Measurements from ENCODE around the gene TNRC18.

Gene TNRC18

GRCh38 chr7:5452470-5452899, 28.9 kb upstream of the TNRC18 start:
- no peak for DNase-seq (ENCODE audit: low spot score)
- TF ChIP-seq CTCF (IDR thresholded peaks at IDR 0.05; ENCODE audit: extremely low read depth, insufficient read depth, missing control alignments) = no peak
- in situ Hi-C loops (cut with MboI; ENCODE audit: low pct_unique_long_range_greater_than_20kb, low sequenced_read_pairs, unreplicated experiment) = no loop called here

- no peak for TF ChIP-seq CTCF (IDR thresholded peaks at IDR 0.05; ENCODE audit: extremely low read depth, insufficient read depth, missing control alignments)
- in situ Hi-C loops (cut with MboI; ENCODE audit: low pct_unique_long_range_greater_than_20kb, low sequenced_read_pairs, unreplicated experiment) = no loop called here
These were observed 27.8 kb upstream of the TNRC18 start for GRCh38 chr7:5451391-5451790.

GRCh38 chr7:5450549-5451327, 27.1 kb upstream of the TNRC18 start:
- peak; percentile 74 for TF ChIP-seq CTCF (IDR thresholded peaks at IDR 0.05; ENCODE audit: extremely low read depth, insufficient read depth, missing control alignments)
- in situ Hi-C loops (cut with MboI; ENCODE audit: low pct_unique_long_range_greater_than_20kb, low sequenced_read_pairs, unreplicated experiment) = no loop called here
- peak; percentile 78 for DNase-seq (ENCODE audit: low spot score)

More at GRCh38 chr7:5451391-5451790, 27.8 kb upstream of the TNRC18 start:
- no peak for DNase-seq (ENCODE audit: low spot score)

GRCh38 chr7:5448378-5449037, 24.9 kb upstream of the TNRC18 start:
- TF ChIP-seq CTCF (IDR thresholded peaks at IDR 0.05; ENCODE audit: extremely low read depth, insufficient read depth, missing control alignments) = no peak
- DNase-seq (ENCODE audit: low spot score) = no peak
- in situ Hi-C loops (cut with MboI; ENCODE audit: low pct_unique_long_range_greater_than_20kb, low sequenced_read_pairs, unreplicated experiment) = no loop called here

GRCh38 chr7:5445981-5446594, 22.5 kb upstream of the TNRC18 start:
- no peak for DNase-seq (ENCODE audit: low spot score)
- in situ Hi-C loops (cut with MboI; ENCODE audit: low pct_unique_long_range_greater_than_20kb, low sequenced_read_pairs, unreplicated experiment) = no loop called here
- no peak for TF ChIP-seq CTCF (IDR thresholded peaks at IDR 0.05; ENCODE audit: extremely low read depth, insufficient read depth, missing control alignments)

- in situ Hi-C loops (cut with MboI; ENCODE audit: low pct_unique_long_range_greater_than_20kb, low sequenced_read_pairs, unreplicated experiment) = no loop called here
- DNase-seq (ENCODE audit: low spot score) = no peak
- TF ChIP-seq CTCF (IDR thresholded peaks at IDR 0.05; ENCODE audit: extremely low read depth, insufficient read depth, missing control alignments) = no peak
These were observed 20.0 kb upstream of the TNRC18 start for GRCh38 chr7:5443678-5444077.

Data from GM13977 (cell line).